GM12801 (cell line): ENCODE results near the gene PPP6R3.

Experiments used
- CTCF ChIP-seq: IDR thresholded peaks from one replicate; pipeline ENCODE4 v1.5.1; 2011; ENCODE audit warnings: control low read depth; ENCODE audit not compliant: insufficient read length; ENCODE audit errors: extremely low read depth

Gene PPP6R3

GRCh38 chr11:68664906-68665305, 204.4 kb downstream of the PPP6R3 start:
- no peak for TF ChIP-seq CTCF
